NK-92 (cell line): ENCODE data around the gene CPED1.
"Not testable (repeated sequence)": the region's sequence is repeated elsewhere in the genome, so short reads cannot be mapped to it uniquely, and the experiment has no call there.

ENCODE experiments used
- DNase-seq: peaks from one replicate; lab custom pipeline; 2025; ENCODE audit not compliant: unreplicated experiment; lab: John Stamatoyannopoulos, UW

The CPED1 gene

GRCh38 chr7:120996333-120996987 lies 7.9 kb downstream of the CPED1 start:
- DNase-seq = no peak

DNA sequence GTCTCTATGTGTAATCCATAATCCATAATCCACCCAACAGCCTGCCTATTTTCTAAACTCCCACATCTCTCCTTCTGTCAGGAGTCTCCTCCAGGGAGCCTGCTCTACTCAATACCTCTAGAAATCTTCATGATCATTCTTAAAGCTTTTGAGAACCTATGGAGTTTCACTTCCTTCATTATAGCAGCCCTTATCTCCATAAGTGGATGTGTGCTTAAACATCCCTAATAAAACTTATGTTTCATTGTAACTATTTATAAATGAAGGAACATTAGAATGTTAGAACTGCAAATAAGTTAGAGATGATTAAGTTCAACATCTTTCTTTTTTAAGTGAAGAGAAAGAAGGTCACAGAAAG lies 8.5 kb downstream of the CPED1 start:
- DNase-seq = no peak

- no peak for DNase-seq
Measured at GRCh38 chr7:120997882-120998474, 9.5 kb downstream of the CPED1 start.

GRCh38 chr7:120998520-120998919 lies 10.0 kb downstream of the CPED1 start:
- no peak for DNase-seq

- no peak for DNase-seq
Measured at GRCh38 chr7:120998996-120999565, 10.6 kb downstream of the CPED1 start.

DNA sequence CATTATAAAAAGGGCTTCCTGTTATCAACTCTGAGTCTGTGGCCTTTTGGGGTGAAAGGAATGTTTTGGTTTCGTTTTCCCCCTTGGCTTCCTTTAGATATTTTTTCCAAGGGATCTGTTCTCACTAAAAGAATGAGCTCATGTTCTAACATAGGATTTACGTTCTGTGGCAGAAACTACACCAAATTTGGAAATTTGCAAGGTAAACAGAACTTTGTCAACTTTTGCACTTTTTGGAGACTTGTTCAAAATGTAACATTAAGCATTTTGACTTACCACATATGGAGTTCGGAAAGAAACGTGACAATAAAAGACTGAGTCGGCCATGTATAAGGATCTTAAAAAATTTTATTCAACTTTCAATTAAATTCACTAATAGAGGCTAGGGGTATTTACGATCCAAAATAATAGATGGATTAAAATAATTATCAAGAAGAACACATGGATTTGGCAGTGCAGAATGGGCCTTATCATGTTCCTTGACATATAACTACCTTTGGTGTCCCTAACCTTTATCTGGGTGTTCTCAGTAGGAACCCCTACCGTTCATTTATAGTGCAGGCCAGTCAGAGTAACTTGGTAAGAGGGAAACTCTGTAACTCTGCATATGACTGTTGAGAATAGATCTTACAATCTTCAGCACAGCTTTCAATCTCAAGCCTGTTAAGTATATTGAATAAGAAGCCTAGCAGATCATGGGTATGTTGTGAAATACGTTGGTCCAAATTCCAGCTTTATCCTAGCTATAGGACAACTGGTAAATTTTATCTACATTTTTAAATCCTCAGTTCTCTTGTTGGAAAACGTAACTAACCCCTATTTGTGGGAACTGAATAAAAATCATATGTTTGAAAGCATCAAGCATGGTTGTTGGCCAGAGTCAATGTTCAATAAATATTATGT lies 11.8 kb downstream of the CPED1 start:
- no peak for DNase-seq

- no peak for DNase-seq
Measured at GRCh38 chr7:121001234-121001906, 12.9 kb downstream of the CPED1 start.

GRCh38 chr7:121002048-121002756 lies 13.7 kb downstream of the CPED1 start:
- DNase-seq = no peak

GRCh38 chr7:121002757-121003200 lies 14.3 kb downstream of the CPED1 start:
- DNase-seq = no peak

DNA sequence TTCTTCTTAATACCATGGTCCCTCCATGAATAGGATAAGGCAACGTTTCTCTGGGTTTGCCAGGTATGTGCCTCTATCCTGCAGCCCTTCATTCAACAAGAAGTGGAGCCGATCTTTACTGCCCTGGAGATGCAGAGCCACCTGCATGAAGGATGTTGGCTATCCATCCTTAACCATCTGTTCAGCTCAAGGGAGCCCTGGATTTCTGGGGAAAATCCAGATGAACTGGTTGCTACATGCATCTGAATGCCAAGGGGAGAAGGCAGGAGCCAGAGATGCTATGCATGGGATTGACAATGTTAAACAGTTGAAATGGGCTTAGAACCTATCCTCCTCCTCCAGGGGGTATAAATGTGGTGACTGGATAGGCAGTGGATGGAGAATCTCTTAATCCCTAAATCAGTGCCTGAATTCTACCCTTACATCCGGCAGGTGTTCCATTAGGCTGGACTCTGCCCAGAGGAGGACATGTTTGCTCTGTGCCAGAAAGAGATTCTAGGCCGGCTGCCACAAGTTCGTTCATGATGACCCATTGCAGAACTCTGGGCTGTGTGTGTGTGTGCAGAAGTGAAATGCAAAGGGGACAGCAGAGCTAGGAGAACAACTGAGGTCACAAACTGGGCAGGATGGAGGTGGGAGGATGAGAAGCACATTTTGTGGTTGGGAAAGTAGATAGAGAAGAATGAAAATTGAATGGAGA lies 15.6 kb downstream of the CPED1 start:
- DNase-seq = no peak

- DNase-seq = not testable (repeated sequence)
Measured at GRCh38 chr7:121005058-121005457, 16.5 kb downstream of the CPED1 start.

DNA sequence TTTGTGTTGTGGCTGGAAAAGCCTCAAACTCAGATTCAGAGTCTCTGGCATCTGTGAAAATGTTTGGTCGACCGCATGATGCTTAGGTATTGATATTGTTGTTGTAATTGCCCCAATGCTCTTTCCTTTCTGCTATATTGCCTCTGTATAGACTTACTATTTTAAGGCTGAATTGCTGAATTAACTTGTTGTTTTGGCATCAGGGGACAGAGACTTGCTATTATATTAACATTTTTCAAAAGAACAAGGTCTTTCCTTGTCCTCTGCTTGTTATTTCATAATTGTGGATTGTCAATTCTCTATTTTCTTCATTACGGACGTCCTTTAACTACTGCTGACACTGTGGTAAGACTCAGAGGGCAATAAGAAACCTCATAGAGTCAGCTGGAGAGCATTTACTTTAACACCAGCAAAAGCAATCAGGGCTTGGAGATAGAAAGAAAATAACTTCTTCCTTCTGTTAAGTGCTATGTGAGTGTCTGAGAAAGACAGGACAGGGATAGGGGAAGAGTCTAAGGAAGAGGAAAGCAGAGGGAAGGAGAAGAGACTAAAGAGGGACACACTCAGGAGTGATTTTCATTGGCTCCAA lies 17.6 kb downstream of the CPED1 start:
- DNase-seq = no peak

DNA sequence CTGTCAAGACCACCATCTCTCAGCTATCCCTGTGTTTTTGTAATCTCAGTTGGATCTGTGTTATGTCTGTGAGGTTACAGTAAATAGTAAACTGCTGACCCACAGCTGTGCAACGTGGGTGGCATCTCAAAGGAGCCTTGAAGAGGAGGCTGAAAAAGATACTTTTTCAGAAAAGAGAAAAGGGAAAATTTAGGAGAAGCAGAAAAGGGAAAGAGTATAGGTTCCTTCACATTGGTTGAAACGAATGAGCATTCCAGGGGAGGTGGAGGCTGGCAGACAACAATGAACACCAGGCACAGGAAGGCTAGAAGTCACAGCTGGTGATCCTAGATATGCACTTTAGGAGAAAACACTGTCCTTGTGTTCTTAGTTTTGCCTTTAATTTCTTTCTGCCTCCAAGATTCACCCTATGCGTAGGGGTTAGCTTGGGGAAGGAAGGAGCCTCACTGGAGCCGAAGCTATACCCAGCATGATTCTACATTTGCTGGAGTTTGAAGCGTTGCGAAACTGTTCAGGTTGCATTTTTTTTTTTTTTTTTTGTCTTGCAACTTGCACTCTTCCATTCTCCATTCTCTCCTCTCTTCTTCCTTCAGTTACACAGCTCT lies 18.3 kb downstream of the CPED1 start:
- DNase-seq = no peak

GRCh38 chr7:121008816-121009215 lies 20.3 kb downstream of the CPED1 start:
- DNase-seq = no peak

DNA sequence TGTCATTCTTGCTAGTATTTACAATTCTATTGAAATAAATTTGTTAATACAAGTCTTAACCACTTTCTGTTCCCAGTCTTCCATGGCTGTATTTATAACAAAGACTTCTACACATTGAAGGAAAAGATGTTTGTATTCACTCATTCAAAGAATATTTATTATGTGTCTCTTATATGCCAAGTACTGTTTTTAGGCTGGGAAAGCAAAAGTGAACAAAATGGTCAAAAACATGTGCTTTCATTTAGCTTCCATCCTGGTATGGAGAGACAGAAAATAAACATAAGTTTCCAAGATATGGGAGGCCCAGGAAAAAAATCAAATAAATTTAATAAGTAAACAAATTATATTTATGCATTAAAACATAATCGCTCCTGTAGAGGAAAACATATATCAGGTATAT lies 22.9 kb downstream of the CPED1 start:
- DNase-seq = no peak

- no peak for DNase-seq
Measured at GRCh38 chr7:121012170-121012874, 23.8 kb downstream of the CPED1 start.

- DNase-seq = no peak
Measured at GRCh38 chr7:121012919-121013318, 24.4 kb downstream of the CPED1 start.

DNA sequence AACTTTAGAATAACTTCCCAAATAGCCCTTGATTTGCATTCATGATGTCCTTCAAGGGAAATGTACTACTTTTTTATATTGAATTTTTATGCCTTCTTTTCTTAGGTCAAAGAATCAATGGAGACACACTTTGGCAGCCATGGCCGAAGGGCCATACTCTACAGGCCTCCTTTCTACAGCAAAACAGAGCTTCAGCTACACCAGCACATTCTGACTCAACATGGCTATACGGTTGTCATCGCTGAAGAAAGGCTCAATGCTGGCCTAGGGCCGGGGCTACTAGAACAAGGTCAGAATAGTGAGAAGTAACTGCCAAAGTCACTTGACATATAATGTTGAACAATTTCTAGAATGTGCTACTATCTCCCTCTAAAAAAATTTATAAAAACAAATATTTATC lies 27.0 kb downstream of the CPED1 start:
- DNase-seq = no peak

- DNase-seq = no peak
Measured at GRCh38 chr7:121016966-121017365, 28.5 kb downstream of the CPED1 start.
